UCSD-AML1 (cell line): Measurements from ENCODE around the gene ANKRD44.

Experiments
- DNase-seq: peaks from one replicate; lab custom pipeline; 2025; ENCODE audit not compliant: unreplicated experiment; lab: John Stamatoyannopoulos, UW

Gene ANKRD44

DNA sequence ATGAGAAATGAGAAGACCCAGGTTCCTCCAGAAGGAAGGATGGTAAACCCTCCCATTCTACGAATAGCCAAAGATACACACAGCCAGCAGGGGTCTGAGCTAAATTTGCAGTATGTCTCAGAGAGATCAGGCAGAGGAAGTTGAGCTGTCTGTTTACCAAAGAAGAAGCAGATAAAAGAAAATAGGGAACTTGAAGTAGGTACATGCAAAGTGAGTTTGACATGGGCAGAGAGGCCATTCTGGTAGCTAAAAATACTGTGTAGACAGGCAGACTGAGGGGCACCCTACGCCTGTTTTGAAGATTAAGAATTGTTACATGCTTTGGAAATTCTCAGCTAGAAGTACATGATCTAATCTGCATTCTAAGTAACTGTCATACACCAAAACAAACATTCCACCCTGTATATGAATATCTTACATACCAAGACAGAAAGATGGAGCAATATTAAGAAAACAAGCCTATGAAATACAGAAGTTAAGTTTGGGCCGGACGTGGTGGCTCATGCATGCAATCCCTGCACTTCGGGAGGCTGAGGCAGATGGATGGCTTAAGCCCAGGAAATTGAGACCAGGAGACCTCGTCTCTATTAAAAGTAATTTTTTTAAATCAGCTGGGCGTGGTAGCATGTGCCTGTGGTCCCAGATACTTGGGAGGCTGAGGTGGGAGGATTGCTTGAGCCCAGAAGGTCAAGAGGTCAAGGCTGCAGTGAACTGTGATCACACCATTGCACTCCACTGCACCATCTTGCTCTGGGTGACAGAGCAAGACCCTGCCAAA, 157.9 kb downstream of the ANKRD44 start:
- peak; percentile 24 for DNase-seq

DNA sequence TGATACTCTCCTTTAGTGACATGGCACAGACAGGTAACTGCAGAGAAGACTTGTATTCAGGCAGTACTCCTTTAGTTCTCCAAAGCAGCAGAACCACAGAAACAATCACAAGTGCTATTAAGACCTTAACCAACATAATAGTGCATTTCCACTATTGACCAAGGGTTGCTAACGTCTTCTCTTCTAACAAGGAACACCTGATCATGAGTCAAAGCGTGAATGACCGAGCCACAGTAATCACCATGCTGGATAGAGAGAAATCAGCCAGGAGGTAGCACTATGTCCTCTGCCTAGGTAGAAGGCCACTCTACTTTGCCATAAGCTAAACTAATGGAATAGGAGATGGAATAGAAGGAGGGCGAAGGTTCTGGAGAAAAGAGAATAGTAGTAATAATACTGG, 161.0 kb downstream of the ANKRD44 start:
- DNase-seq, result no peak

DNA sequence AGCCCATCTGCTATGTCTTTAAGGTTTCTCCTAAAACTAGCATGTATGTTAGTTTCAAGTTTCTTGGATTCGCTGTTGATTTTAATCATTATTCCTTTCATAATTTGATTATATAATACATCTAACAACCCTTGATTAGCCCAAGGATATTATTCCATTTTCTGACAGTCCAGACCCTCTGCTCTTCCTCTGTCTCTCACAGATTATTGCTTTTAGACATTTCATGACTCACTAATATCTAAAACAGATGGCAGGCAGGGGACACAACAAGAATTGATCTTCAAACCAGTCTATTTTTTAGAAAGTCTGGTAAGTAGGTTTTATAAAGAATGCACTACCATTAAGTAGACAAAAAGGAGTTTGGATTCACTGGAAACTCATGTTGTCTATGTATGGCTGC, 162.2 kb downstream of the ANKRD44 start:
- DNase-seq, result no peak

DNA sequence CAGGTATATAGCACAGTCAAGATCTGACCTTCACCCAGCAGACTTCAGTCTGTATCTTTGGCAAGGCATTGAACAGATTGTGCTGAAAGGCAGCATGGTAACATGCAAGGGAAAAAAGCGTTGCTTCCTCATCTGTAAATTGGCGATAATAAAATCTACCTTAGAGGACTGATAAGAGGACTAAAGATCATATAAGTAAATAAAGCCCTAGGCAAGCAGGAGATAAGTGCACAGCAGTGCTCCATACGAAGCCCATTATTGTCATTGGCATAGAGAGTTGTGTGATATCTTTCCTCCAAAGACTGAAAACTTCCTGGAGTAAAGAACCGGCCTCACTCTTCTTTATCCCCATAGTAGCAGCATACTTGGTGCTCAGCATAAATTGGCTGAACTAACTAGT, 162.6 kb downstream of the ANKRD44 start:
- no peak for DNase-seq

DNA sequence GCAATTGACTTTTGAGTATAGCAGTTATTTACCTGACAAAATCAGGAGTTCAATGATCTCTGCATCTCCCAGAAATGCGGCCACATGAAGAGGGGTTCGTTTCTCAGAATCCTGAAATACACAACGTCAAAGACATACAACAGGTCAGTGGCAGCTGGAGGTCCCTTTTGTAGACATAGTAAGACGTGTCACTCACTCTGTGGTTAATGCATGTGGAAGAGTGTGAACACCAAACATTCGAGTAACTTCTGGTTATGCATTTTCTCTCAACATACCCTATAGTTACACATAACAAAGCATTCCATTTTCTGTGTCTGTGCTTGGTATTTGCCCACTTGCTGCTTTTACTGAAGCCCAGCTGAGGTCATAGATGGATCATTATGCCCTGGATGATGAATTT, 163.6 kb downstream of the ANKRD44 start:
- DNase-seq, result no peak

DNA sequence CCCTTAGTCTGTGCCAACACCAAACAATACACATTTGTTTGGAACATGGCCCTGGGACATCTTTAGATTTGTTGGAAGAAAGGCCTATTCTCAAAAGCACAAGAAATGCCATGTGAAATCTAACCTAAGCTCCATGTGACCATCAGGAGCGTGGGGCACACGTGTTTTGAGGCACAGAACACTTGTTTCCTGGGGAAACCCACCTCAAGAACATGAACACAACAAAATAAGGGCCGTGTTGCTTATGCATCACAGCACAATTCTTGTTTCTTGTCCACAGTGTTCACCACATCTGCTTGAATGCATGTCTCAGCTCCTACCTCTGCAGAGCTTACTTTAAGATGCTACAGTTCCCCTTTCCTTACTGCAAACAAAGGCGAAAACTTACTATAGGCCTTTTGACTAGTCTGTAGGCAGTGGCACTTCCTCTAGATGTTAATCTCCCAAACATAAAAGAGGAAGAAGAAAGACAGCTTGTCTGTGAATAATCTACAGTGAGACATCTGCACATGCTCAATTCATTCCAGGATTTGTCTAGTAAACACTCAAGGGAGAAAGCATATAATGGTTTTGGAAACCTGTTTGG, 165.0 kb downstream of the ANKRD44 start:
- peak; percentile 13 for DNase-seq

DNA sequence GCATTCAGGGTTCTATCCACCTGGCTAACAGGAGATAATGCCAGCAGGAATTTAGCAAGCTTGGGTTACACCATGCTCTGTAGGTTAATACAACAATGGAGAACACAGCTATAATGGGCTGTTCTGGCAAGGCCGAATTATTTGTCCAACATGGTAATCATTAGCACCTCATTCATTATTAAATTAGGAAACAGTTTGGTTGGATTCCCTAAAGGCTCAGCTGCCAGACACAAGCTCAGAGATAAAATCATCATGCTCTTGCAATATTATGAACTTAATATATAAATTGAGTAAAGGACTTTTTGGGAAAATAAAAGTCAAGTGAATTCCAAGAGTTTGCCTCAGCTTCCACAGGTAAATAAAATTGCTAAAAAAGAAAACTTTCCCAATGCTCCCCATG, 166.4 kb downstream of the ANKRD44 start:
- DNase-seq, result no peak

DNA sequence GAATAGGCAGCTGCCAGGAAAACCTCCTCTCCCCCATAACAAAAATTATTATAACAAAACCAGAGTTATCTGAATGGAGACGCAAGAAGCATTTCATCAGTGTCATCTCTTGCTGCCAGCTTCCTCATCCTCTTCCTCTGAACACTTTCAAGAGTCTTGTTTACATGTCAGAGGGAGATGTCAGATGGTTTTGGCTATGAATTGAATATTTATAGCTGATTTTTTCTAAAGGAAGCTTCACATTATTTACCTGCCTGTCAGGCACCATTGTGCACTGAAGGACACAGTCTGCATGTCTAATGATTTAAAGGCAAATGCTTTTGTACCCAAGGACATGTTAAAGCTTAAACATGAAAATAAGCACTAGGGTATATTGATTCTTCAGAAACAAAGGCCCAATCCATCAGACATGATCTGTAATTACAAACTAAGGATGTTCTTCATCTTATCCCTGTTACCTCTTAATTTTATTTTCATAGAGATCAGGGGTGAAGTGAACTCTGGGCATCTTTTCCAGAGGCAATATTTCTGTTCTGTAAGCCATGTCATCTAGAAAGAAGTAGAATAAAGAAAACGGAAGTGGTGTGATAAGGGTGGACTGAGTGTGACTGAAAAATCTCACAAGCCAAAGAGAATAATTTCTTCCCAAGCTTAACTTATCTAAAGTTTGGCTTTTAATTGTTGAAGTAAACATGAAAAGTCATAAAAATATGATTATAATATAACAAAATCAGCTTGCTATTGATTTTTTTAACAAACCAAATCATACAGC, 168.7 kb downstream of the ANKRD44 start:
- DNase-seq, result no peak

DNA sequence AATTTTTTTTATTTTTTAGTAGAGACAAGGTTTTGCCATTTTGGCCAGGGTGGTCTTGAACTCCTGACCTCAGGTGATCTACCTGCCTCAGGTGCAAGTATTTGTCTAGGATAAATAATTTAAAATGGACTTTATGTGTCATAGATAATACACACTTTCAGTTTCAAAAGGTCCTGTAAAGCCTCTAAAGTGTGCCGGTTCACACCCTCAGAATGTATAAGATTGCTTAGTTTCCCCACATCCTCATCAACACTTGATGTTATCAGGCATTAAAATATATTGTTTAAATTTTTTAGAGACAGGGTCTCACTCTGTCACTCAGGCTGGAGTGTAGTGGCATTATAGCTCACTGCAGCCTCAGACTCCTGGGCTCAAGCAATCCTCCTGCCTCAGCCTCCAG, 170.5 kb downstream of the ANKRD44 start:
- DNase-seq, result no peak

DNA sequence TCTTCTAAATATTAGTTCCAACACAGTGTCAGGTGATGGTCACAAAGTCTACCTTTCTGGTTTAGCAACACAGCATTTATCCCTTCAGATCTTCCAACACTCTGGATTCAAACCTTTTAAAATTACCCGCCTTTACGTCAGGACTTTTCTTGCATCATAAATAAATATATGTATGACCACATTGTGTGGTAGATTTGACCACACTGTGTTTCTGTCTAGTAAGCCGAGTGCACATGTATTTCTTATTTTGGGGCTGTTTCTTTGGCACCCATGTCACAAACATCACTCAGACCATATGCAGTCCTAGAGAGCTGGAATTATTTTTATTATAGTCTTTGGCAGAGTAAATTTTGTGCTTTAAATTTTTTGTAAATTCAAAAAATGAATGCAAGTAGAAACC, 172.1 kb downstream of the ANKRD44 start:
- DNase-seq, result no peak

DNA sequence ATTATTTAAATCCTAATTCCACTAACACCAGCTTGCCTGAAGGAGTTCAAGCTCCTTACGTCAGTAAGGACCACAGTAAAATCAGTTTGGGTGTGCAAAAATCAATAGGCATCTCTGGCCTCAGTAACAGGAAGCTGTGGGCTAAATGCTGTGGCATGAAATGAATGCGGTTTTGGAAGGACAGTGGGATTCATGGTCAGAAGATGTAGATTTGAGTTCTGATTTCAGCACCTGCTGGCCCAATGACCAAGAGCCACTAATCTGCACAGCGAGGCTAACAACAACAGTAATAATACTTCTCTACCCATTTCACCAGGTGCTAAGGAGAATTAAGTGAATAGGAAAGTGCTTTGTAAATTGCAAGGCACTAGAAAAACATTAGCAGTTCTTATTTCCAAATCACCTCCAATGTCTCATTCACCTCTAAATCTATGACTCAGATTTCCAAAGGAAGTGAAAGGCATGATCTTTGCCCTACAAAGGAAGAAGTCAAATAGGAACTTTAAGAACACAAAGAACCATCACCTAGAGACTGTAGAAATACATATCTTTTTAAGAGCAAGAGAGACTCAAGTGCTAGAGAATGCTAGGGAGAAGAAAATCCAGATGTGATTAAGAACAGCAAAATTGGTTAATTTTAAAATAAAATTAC, 172.6 kb downstream of the ANKRD44 start:
- DNase-seq, result no peak

DNA sequence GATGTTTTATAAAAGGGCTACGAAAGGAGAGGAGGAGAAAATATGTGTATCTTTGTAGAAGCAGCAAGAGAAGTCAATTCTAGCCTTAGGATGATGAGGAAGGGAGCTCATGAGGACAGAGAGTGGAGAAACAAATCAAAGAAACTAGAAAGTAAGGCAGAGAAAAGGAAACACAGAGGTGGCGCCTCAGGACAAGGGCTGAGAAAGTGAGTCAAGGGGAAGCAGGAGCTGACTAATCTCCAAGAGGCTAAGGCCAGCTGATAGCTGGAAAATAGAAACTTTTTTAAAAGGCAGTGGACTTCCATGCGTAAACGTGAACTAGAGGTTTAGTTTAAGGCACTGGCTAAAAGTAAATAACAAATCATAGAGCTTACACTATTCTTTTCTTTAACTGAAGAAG, 173.3 kb downstream of the ANKRD44 start:
- no peak for DNase-seq

DNA sequence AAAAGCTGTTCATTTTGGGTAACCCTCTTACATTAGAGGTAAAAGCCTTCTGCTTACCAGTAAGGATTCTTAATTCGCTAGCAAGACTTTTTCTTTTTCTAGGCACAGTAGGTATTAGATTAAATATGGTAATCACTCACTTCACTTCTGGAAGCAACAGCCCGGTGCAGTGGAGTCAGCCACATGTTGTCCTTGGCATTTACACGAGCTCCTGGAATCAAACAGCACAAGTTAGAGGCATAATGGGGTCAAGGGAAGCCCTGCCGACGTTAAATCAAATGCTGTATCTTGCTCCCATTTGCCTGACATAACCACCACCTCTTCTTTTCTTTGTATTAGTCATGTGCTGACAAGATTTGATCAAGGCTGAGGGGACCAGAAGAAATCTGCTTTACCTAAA, 174.1 kb downstream of the ANKRD44 start:
- DNase-seq, result no peak

DNA sequence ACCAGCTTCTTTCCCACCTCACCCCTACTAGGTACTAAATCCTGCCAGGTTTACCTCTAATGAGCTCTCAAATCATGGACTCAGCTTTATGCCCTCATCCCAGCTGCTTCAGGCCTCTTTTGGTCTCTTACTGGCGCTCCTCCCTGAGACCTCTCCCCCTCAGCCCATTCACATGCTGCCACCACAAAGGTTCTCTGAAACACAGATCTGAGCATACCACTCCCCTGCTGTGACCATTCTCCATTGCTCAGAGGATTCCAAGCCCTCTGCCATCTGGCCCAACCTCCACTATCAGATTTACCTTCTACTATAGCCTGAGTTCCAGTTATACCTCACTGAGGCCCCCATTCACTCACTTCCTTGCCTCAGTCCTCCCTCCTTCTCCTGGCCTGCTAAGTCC, 174.8 kb downstream of the ANKRD44 start:
- DNase-seq, result no peak

DNA sequence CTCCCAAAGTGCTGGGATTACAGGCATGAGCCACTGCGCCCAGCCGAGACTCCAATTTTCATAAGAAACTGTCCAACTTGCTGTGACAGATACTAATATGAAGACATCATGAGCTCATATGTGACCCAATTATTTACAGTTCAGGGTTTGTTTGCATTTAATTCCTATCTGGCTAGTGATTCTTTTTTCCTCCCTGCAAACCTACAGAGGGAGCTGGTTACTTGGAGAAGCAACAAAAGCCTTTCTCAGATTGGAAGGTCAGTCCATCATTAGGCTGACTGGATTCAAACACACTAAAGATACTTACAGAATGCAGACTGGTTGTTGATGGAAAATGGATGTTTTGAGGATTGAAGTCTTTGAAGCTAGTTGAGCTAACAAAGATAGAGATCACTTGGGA, 176.4 kb downstream of the ANKRD44 start:
- no peak for DNase-seq

DNA sequence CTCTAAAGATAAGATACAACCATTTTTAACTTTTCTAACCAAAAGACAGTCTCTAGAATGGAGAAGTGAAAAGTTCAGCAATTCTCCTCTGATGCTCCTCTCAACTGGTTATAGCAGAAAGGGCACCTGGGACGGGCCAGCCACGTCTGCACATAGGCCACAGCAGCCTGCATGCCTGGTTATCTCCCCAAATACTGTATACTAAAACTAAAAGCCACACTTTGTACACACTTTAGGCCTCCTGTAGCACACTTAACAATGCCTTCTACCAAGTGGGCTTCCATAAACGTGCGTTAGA, 179.1 kb downstream of the ANKRD44 start:
- no peak for DNase-seq

DNA sequence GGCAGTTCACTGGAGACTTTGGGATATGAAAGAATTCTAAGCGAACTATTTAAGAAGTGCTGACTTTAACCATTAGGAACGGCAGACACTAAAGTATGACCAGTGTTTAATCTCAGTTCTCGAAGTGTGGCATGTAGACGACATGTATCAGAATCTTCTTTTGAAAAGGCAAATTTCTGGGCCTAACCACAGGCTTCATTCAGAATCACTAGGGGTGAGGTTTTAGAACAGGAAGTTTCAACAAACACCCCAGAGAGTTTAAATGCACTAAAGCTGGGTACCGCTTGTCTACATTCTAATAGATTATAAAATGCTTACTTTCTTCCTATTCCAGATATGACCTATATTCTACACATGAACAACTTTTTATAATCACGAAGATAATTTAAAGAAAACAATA, 180.3 kb downstream of the ANKRD44 start:
- no peak for DNase-seq

DNA sequence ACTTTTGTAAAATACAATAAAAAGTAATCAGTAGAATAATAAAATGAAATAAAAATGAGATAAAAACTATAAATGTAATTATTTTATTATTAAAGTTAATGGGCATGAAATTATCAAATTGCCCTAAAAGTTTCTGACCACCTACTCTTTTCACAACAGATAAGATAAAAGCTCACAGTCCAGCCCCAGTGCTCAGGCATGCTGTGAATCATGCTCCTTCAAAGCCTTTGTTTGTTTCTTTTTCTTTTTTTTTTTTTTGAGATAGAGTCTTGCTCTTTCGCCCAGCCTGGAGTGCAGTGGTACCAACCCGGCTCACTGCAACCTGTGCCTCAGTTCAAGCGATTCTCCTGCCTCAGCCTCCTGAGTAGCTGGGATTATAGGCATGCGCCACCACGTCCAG, 181.7 kb downstream of the ANKRD44 start:
- DNase-seq, result no peak

DNA sequence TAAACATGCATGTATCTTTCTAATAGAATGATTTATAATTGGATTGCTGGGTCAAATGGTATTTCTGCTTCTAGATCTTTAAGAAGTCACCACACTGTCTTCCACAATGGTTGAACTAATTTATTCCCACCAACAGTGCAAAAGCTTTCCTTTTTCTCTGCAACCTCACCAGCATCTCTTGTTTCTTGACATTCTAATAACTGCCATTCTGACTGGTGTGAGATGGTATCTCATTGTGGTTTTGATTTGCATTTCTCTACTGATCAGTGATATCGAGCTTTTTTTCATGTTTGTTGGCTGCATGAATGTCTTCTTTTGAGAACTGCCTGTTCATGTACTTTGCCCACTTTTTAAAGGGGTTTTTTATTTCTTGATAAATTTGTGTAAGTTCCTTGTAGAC, 182.5 kb downstream of the ANKRD44 start:
- DNase-seq, result no peak

DNA sequence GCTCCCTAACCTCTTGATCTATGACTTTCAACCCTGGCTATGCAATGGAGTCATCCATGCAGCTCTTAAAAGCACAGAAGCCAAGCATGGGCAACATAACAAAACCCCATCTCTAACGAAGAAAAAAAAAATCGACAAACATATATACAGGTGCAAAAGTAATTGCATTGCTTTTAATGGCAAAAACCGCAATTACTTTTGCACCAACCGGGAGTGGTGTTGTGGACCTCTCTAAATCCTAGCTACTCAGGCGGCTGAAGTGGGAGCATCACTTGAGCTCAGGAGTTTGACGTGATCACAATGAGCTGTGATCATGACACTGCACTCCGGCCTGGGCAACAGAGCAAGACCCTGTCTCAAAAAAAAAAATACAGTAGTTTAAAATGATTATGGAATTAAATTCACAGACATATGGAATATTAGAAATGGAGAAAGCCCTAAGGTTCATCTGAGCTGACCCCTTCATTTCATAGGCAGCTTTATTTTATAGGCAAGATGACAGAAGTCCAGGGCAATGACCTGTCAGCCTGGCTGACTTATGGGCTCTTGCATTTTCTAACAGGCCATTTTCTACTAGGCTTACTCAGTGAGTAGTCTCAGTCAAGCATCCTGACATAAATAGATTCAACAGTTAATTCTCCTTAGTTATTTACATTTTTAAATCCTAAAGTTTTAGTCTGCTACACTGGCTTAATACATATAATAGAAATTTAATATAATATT, 183.8 kb downstream of the ANKRD44 start:
- DNase-seq, result no peak

DNA sequence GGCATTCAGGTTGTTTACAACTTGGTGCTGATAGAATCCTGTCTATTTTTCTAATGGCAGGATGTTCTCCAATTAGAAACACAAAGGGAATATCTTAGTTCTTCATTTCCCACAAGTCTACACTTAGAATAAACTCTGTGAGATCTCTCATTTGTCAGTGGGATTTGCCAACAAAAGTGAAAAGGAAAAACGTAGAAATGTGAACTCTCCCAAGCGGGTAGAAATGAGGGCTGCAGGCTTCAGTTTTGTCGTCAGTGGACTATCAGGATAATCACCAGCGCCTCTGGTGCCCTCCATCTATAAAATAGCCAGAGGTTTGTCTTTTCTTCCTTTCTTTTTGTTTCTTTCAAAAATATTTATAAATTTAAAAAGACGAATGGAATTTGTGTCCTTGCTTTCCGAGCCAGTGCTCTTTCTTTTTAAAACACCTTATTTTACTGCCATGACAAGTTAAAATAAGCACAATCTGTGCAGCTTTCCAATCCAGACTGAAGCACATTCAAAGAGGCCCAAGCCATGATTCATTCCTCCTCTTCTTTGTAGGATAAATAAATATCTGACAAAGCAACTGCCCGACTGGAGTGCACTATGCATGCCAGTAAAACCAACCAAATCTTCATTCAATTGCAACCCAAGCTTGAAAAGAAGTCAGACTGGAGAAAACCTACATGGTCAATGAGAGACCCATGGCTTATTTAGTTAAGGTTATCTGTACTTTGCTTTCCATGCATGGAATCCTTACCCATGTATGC, 185.8 kb downstream of the ANKRD44 start:
- DNase-seq, result no peak
